ENCODE measurements around the gene DENND1A. TPM values are rescaled to one million over a fixed set of nuclear protein-coding genes. Genes with fewer than 3 reads are reported as not detected.

Gene DENND1A
- total and polyA plus RNA-seq, 2 experiments from 2014 or later = 13.1 to 28.7 TPM

- TF ChIP-seq REST (IDR thresholded peaks at IDR 0.05; ENCODE audit: unreplicated experiment) (no peak), ZNF114 (CRISPR knock-in tag; IDR thresholded peaks at IDR 0.05) (no peak), ZNF462 (CRISPR knock-in tag; IDR thresholded peaks at IDR 0.05) (no peak), EZH2 (IDR thresholded peaks at IDR 0.05; ENCODE audit: low read depth, unreplicated experiment) (no peak)
Measured at GRCh38 chr9:123354806-123355508, 575.0 kb downstream of the DENND1A start (continued).
